Panc1 (cell line): ENCODE results near the gene GLRA3. TPM values are rescaled to one million over a fixed set of nuclear protein-coding genes. Genes with fewer than 3 reads are reported as not detected.

Source experiments
- ATAC-seq: fragments of 200-7000 bp; cut with Tn5 transposase; 2 replicates; pipeline ENCODE4 v1.9.1; 2020; ENCODE audit warnings: mild to moderate bottlenecking, moderate library complexity
- BruUV-seq: library from RNA; stranded (reverse); fragments of 400-500 nt; replicated peaks from 2 replicates; lab custom pipeline; 2021; lab: Mats Ljungman, UMichigan
- CTCF ChIA-PET: fragments of 300-600 bp; sonication (Branson Sonifier 250); formaldehyde crosslinking; loops from one replicate; lab custom pipeline; 2022; ENCODE audit warnings: antibody characterized with exemption; lab: Charles Lee
- POLR2A ChIA-PET: fragments of 300-600 bp; sonication (Branson Sonifier 250); formaldehyde crosslinking; loops from one replicate; lab custom pipeline; 2022; ENCODE audit warnings: antibody characterized with exemption; lab: Charles Lee
- DNase-seq: peaks from one replicate; pipeline ENCODE4 v3.0.0-alpha.2; 2010; ENCODE audit warnings: low read depth, low spot score
- H3K27ac ChIP-seq: 2 replicates; pipeline ENCODE4 v1.5.1; 2011; ENCODE audit warnings: mild to moderate bottlenecking, low read length, inconsistent platforms
- H3K27me3 ChIP-seq: fragments of 200-500 bp; sonication (Bioruptor generic); 2 replicates; pipeline ENCODE4 v1.6.0; 2014; ENCODE audit warnings: low read length, inconsistent platforms; ENCODE audit not compliant: control insufficient read depth, insufficient read depth
- H3K36me3 ChIP-seq: fragments of 200-500 bp; sonication (Bioruptor generic); 2 replicates; pipeline ENCODE4 v1.5.1; 2014; ENCODE audit warnings: inconsistent platforms, mild to moderate bottlenecking, low read length, moderate library complexity; ENCODE audit not compliant: control insufficient read depth, insufficient read depth
- H3K4me1 ChIP-seq: 2 replicates; pipeline ENCODE4 v1.5.1; 2011; ENCODE audit warnings: inconsistent platforms, mild to moderate bottlenecking, low read length, moderate library complexity; ENCODE audit not compliant: control insufficient read depth, insufficient read depth
- H3K4me3 ChIP-seq, 2 experiments: 2 replicates each; pipeline ENCODE4 v1.5.1; 2011 to 2012; ENCODE audit warnings: low read depth in 2 of 2, low read length in 2 of 2, mild to moderate bottlenecking in 2 of 2, inconsistent platforms in 1 of 2, moderate library complexity in 1 of 2
- H3K9me3 ChIP-seq: fragments of 200-500 bp; sonication (Bioruptor generic); 2 replicates; pipeline ENCODE4 v1.5.1; 2014; ENCODE audit warnings: low read depth, mild to moderate bottlenecking, inconsistent platforms, low read length, moderate library complexity; ENCODE audit not compliant: control insufficient read depth, insufficient read depth
- POLR2AphosphoS5 ChIP-seq: IDR thresholded peaks from 2 replicates; pipeline ENCODE4 v1.6.1; 2012; ENCODE audit warnings: mild to moderate bottlenecking, low read depth, low read length, moderate library complexity
- SIN3A ChIP-seq: IDR thresholded peaks from 2 replicates; pipeline ENCODE4 v1.6.1; 2012; ENCODE audit warnings: low read depth, mild to moderate bottlenecking, low read length, moderate library complexity, borderline replicate concordance; ENCODE audit not compliant: insufficient read depth
- in situ Hi-C: cut with HindIII; loops from 2 replicates; pipeline ENCODE4 v1.10.0; 2016; ENCODE audit warnings: low sequenced_read_pairs, low pct_unique_long_range_greater_than_20kb
- intact Hi-C: fragments of 100-400 bp; cut with micrococcal nuclease; formaldehyde crosslinking; loops from one replicate; pipeline ENCODE4 v1.10.0; 2022; ENCODE audit not compliant: unreplicated experiment
- total RNA-seq: library from RNA; stranded (reverse); gene quantifications from one replicate; pipeline ENCODE4 v1.2.1, GENCODE V29; 2021; ENCODE audit not compliant: unreplicated experiment
- TF ChIP-seq, protein P1 (sequence below), 2 experiments: IDR thresholded peaks; 2 replicates each; pipeline ENCODE4 v1.6.1; 2011 to 2012; ENCODE audit warnings: low read depth in 2 of 2, control low read depth in 1 of 2, low read length in 1 of 2, mild to moderate bottlenecking in 1 of 2, moderate library complexity in 1 of 2; ENCODE audit not compliant: insufficient read depth in 1 of 2
- TF ChIP-seq, protein P2 (sequence below): fragments of 450-650 bp; IDR thresholded peaks from 2 replicates; pipeline ENCODE4 v1.5.1; 2017; ENCODE audit warnings: mild to moderate bottlenecking

The GLRA3 gene
- total RNA-seq, 1 experiment from 2014 or later, result not detected

DNA sequence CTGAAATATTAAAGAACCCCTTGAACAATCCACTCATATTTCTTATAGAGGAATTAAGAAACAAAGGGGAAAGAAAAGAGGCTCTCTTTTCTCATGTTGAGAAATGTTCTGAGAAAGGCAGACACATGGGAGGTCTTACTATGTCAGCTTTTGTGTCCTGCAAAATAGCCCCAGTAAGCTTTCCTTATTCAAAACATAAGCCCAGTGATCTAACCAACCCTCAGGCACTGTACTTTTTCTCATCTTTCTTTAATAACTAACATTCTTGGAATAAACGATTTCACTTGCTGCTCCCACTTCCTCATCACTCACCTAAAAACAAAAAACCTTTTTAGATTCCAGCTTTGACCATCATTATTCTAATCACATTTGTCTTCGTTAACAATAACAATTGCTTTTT lies 115.9 kb downstream of the GLRA3 start:
- H3K4me3 ChIP-seq, result no peak overlapping the region
- in situ Hi-C loops, result no loop called here
- H3K36me3 ChIP-seq, result no peaks in the 10 kb centered on the region
- intact Hi-C loops, result no loop called here
- H3K4me1 ChIP-seq, result no peaks in the 10 kb centered on the region
- no TSS peak for BruUV-seq
- POLR2A ChIA-PET, result no interaction called here
- no peaks in the 10 kb centered on the region for H3K9me3 ChIP-seq
- no peak for DNase-seq
- H3K27ac ChIP-seq, result no peak overlapping the region
- no peak for TF ChIP-seq POLR2AphosphoS5
- no peak for TF ChIP-seq SIN3A
- H3K27me3 ChIP-seq, result no peaks in the 10 kb centered on the region
- CTCF ChIA-PET, result no interaction called here
- no peak for ATAC-seq

DNA sequence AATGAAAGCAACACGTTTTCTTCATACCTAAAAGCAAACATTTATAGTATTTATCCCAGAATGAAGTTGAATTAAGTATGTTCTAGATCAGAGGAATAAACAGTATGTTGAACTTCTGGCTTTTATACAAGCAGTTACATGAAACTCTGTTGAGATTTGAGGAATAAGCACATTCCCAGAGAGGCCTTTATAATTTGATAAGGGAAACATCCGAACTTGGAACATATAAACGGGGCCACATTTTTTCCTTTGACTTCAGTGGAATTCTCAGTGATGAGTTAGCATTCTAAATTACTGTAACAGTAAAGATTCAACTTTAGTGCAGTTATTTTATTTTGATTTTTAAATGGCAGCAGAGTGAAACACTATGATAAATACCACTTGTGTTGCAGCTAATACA lies 119.5 kb downstream of the GLRA3 start:
- POLR2A ChIA-PET, result no interaction called here
- DNase-seq (no peak), ATAC-seq (no peak)
- H3K9me3 ChIP-seq, result no peaks in the 10 kb centered on the region
- in situ Hi-C loops, result no loop called here
- no peak overlapping the region for H3K4me3 ChIP-seq
- no peaks in the 10 kb centered on the region for H3K36me3 ChIP-seq
- CTCF ChIA-PET, result no interaction called here
- H3K27ac ChIP-seq, result no peak overlapping the region
- no peaks in the 10 kb centered on the region for H3K4me1 ChIP-seq
- intact Hi-C loops, result no loop called here
- no TSS peak for BruUV-seq
- TF ChIP-seq POLR2AphosphoS5 (no peak), SIN3A (no peak)
- TF ChIP-seq, protein P1, sequence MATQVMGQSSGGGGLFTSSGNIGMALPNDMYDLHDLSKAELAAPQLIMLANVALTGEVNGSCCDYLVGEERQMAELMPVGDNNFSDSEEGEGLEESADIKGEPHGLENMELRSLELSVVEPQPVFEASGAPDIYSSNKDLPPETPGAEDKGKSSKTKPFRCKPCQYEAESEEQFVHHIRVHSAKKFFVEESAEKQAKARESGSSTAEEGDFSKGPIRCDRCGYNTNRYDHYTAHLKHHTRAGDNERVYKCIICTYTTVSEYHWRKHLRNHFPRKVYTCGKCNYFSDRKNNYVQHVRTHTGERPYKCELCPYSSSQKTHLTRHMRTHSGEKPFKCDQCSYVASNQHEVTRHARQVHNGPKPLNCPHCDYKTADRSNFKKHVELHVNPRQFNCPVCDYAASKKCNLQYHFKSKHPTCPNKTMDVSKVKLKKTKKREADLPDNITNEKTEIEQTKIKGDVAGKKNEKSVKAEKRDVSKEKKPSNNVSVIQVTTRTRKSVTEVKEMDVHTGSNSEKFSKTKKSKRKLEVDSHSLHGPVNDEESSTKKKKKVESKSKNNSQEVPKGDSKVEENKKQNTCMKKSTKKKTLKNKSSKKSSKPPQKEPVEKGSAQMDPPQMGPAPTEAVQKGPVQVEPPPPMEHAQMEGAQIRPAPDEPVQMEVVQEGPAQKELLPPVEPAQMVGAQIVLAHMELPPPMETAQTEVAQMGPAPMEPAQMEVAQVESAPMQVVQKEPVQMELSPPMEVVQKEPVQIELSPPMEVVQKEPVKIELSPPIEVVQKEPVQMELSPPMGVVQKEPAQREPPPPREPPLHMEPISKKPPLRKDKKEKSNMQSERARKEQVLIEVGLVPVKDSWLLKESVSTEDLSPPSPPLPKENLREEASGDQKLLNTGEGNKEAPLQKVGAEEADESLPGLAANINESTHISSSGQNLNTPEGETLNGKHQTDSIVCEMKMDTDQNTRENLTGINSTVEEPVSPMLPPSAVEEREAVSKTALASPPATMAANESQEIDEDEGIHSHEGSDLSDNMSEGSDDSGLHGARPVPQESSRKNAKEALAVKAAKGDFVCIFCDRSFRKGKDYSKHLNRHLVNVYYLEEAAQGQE (IDR thresholded peaks at IDR 0.05; ENCODE audit: insufficient read depth in 1 of 2, low read depth in 2 of 2, low read length in 1 of 2), result no peak
- TF ChIP-seq, protein P2, sequence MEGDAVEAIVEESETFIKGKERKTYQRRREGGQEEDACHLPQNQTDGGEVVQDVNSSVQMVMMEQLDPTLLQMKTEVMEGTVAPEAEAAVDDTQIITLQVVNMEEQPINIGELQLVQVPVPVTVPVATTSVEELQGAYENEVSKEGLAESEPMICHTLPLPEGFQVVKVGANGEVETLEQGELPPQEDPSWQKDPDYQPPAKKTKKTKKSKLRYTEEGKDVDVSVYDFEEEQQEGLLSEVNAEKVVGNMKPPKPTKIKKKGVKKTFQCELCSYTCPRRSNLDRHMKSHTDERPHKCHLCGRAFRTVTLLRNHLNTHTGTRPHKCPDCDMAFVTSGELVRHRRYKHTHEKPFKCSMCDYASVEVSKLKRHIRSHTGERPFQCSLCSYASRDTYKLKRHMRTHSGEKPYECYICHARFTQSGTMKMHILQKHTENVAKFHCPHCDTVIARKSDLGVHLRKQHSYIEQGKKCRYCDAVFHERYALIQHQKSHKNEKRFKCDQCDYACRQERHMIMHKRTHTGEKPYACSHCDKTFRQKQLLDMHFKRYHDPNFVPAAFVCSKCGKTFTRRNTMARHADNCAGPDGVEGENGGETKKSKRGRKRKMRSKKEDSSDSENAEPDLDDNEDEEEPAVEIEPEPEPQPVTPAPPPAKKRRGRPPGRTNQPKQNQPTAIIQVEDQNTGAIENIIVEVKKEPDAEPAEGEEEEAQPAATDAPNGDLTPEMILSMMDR, result no peak
- H3K27me3 ChIP-seq, result no peaks in the 10 kb centered on the region

DNA sequence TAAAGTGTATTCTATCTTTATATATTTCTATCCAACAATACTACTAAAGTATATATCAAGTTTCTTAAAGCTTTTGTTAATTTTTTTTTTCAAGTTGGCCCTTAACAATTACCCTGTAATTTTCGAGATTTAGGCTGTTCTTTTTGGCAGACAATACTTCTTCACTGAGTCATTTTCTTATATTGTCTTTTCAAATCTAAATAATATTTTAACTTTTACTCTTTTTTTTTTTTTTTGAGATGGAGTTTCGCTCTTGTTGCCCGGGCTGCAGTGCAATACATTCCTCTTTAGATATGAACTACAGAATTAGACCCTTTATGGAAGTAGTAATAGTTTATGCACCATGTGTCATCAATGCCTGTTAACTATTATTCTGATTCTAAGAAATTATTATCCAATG lies 120.7 kb downstream of the GLRA3 start:
- POLR2A ChIA-PET, result no interaction called here
- no peak for DNase-seq
- ATAC-seq, result no peak
- Histone ChIP-seq H3K9me3 (no peaks in the 10 kb centered on the region), H3K4me3 (no peak overlapping the region), H3K27ac (no peak overlapping the region), H3K27me3 (no peaks in the 10 kb centered on the region), H3K36me3 (no peaks in the 10 kb centered on the region), H3K4me1 (no peaks in the 10 kb centered on the region)
- in situ Hi-C loops (no loop called here), intact Hi-C loops (no loop called here)
- TF ChIP-seq SIN3A (no peak), POLR2AphosphoS5 (no peak)
- BruUV-seq, result no TSS peak
- CTCF ChIA-PET, result interaction anchor here (0.6 kb wide), 1 partner anchor 1396 kb away, joined by 3 read pairs; no protein-coding TSS in a partner anchor
